Measurements from ENCODE around the gene TNN. TPM values are rescaled to one million over a fixed set of nuclear protein-coding genes. Genes with fewer than 3 reads are reported as not detected.

TNN gene
- total and polyA plus RNA-seq, 11 donors = 0.03 to 0.59 (median 0.12) TPM; not detected in 3

- intact Hi-C loops (cut with DNase I) = no loop called here
Observed at GRCh38 chr1:175088525-175088951, 20.9 kb downstream of the TNN start.

GRCh38 chr1:175089136-175089718 lies 21.6 kb downstream of the TNN start:
- WGBS, 4 donors = 35 to 57% (median 45%) methylated on average over 7 of the region's 7 CpGs
- ATAC-seq (peak in 2 of 4 donors; percentile 37 to 64), DNase-seq (peak in 3 of 5 donors; percentile 37 to 50 (median 42))
- intact Hi-C loops (cut with DNase I) = no loop called here
- Histone ChIP-seq H3K27ac (no peak overlapping the region), H3K4me3 (no peak overlapping the region), H3K36me3 (no peaks in the 10 kb centered on the region), H3K4me1 (peaks cover 0 to 20% (median 5%) of the 10 kb centered on the region in 12 donors), H3K9me3 (no peaks in the 10 kb centered on the region), H3K27me3 (no peaks in the 10 kb centered on the region)
- TF ChIP-seq POLR2A (IDR thresholded peaks at IDR 0.05) (no peak), CTCF (IDR thresholded peaks at IDR 0.05) (no peak)

More at GRCh38 chr1:175088525-175088951, 20.9 kb downstream of the TNN start:
- no peaks in the 10 kb centered on the region for H3K27me3 ChIP-seq
- H3K36me3 ChIP-seq = no peaks in the 10 kb centered on the region
- ATAC-seq (peak in 1 of 4 donors; percentile 36), DNase-seq (no peak)
- peaks cover 0 to 20% (median 5%) of the 10 kb centered on the region in 12 donors for H3K4me1 ChIP-seq
- H3K27ac ChIP-seq = peak overlapping the region in 2 of 12 donors; percentile 5 to 25
- no peaks in the 10 kb centered on the region for H3K9me3 ChIP-seq
- TF ChIP-seq POLR2A (IDR thresholded peaks at IDR 0.05) (no peak), CTCF (IDR thresholded peaks at IDR 0.05) (no peak)
- WGBS, 4 donors = 57 to 70% (median 63%) methylated on average over 3 of the region's 3 CpGs
- H3K4me3 ChIP-seq = no peak overlapping the region

DNA sequence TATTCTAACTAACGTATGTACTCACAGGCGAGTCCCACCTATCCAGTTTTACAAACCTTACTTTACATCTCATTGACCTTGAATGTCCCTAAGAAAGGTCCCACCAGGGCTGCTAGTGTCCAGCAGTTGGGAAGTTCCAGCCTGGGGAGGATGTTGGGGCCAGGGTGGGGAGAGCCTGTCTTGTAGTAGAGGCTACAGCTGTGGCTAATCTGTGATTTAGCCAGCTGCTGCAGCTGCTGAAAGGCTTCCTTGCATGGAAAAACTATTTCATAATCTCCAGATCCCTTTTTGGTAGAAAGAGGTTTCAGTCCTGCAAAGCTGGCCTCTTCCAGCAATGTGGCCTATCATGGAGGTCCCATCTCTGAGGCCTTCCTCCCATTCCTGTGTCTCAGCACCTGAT lies 23.1 kb downstream of the TNN start:
- 82 to 97% (median 87%) methylated on average over 2 of the region's 2 CpGs for WGBS, 4 donors
- DNase-seq = peak in 4 of 5 donors; percentile 35 to 49 (median 40)
- H3K4me1 ChIP-seq = peaks cover 0 to 20% (median 5%) of the 10 kb centered on the region in 12 donors
- intact Hi-C loops (cut with DNase I) = no loop called here
- H3K9me3 ChIP-seq = no peaks in the 10 kb centered on the region
- H3K27ac ChIP-seq = peak overlapping the region in 5 of 12 donors; percentile 38 to 73 (median 47)
- H3K36me3 ChIP-seq = no peaks in the 10 kb centered on the region
- H3K4me3 ChIP-seq = no peak overlapping the region
- no peak for TF ChIP-seq POLR2A (IDR thresholded peaks at IDR 0.05)
- TF ChIP-seq CTCF (IDR thresholded peaks at IDR 0.05) = no peak
- H3K27me3 ChIP-seq = no peaks in the 10 kb centered on the region
- ATAC-seq = peak; percentile 53 to 81 (median 80)

GRCh38 chr1:175094626-175095025 lies 27.0 kb downstream of the TNN start:
- Histone ChIP-seq H3K4me3 (no peak overlapping the region), H3K36me3 (no peaks in the 10 kb centered on the region), H3K9me3 (no peaks in the 10 kb centered on the region), H3K4me1 (peaks cover 0 to 5% (median 0%) of the 10 kb centered on the region in 12 donors), H3K27me3 (no peaks in the 10 kb centered on the region), H3K27ac (no peak overlapping the region)
- DNase-seq (no peak), ATAC-seq (no peak)
- intact Hi-C loops (cut with DNase I) = no loop called here
- 73 to 82% (median 78%) methylated on average over 4 of the region's 4 CpGs for WGBS, 4 donors
- TF ChIP-seq POLR2A (IDR thresholded peaks at IDR 0.05) (no peak), CTCF (IDR thresholded peaks at IDR 0.05) (no peak)

All from heart left ventricle (tissue), 16 donors.